HG03354 (cell line): Measurements from ENCODE around the gene GALNTL6.
A peak's percentile ranks its signal among the peaks of the same experiment; 100 is the strongest.

Experiments used
- ATAC-seq: cut with Tn5 transposase; IDR thresholded peaks from one replicate; pipeline ENCODE4 v1.9.1; 2021; ENCODE audit warnings: mild to moderate bottlenecking; ENCODE audit not compliant: unreplicated experiment, poor library complexity, severe bottlenecking

GALNTL6 gene

DNA sequence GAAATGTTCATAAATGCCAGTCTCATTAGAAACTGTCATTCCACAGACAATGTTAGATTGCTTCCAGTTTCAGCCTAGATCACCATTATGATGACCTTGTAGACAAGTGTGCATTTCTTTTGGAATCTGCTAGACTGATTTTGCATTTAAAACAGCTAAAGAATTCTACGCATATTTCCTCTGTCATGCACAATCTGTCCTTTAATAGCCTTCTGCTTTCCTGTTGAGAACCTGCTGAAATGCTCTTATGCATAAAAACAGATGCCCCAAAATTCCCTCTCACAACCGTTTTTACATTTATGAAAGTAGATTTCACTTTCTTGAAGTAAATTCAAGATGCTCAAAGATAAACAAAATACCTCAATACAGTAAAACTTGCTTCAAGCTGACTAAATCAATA is 673.3 kb downstream of the GALNTL6 start:
- no peak for ATAC-seq

DNA sequence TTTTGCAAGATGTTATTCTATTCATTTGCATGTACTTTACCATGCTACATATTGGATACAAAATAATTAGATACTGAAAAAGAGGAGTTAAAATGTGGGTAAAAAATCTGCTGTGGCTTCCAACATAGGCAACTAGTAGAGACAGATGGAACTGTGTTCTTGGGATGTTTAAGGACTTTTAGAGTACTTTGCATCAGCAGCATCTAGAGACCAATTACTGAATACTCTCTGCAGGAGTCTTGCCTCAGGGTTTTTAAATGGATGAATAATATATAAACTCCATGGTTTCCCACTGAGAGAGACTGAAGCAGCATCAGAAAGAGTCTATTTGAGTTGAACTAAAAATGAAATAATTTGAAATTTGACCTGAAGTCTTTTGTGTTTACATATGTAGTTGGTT is 676.7 kb downstream of the GALNTL6 start:
- ATAC-seq, result no peak

DNA sequence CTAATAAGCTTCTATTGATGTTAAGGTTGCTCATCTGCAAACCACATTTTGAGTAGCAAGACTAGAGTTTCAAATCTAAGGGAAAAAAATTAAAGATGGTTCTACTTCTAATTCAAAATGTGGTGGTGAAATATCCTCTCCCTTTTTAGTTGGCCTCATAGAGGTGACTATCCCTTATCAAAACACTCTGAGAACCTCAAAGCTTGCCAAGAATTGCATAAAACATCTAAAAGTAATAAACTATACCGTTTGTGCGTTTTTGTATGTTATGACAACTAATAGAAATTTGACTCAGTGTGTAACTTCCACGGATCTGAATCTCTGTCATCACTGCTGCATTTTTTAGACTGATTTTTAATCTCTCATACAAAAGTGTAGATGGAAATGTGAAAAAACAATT is 682.6 kb downstream of the GALNTL6 start:
- no peak for ATAC-seq

- no peak for ATAC-seq
Observed at GRCh38 chr4:172497321-172497720, 684.1 kb downstream of the GALNTL6 start.

GRCh38 chr4:172514011-172514410 is 700.8 kb downstream of the GALNTL6 start:
- no peak for ATAC-seq

GRCh38 chr4:172514801-172515200 is 701.6 kb downstream of the GALNTL6 start:
- ATAC-seq, result no peak

DNA sequence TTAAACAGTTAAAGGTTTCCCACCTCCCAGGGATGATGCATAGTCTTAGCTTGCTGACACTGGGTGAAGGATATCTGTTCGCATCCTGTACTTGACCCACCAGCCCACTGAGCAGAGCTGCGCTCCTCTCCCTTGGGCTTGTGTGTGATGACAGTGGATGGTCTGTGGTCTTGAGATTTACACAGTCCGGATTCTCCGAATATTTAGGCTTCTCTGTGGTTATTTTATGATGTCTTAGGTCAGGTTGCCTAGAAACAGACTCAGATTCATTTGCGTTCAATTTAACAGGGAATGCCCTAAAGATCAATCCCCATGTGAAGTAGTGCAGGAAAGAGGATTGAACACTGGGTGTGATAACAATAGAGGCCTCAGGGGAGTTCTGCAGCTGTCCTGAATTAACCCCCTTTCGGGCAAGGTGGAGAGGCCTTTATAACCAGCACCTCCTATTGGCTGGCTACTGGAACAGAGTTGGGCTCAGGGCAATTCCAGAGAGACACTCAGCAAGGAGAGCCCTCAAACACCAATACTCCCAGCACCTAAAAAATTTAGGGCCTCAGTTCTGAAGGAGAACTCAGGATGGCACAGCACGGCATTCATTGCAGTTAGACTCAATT is 702.2 kb downstream of the GALNTL6 start:
- ATAC-seq, result no peak

DNA sequence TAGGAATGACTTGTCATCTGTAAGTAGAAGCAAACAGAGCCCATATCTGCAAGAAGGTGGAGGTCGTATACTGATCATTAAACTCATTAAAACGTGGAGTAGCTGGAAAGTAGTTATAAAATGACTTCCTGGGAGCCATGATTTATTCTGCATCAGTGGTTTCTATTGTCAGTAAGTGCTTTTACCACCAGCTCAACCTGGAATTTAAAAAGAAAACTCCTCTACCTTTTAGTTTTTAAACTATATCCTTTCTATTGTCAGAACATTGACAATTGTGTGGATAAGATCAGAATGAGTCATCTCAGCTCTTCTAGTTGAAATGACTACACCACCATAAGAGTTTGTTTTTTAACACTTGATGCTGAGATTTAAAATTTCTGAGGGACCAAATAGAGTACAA is 704.2 kb downstream of the GALNTL6 start:
- ATAC-seq, result no peak

DNA sequence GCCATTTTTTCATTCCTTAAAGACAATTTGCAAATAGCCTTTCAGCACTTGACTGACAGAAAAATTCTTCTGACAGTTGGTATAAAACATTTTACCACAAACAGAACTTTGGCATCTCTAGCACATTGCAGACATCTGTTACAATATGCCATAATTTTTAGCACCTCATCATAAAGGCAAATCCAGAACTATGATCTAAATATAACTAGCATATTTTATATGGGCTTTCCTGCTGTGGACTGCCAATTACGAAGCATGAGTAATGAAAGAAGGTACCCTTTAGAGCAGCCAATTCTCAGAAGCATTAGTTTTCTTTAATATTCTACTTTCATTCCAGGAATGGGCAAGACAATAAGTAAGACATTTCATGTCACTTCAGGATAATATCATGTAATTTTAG is 708.0 kb downstream of the GALNTL6 start:
- ATAC-seq, result no peak

- no peak for ATAC-seq
Observed at GRCh38 chr4:172521680-172522079, 708.5 kb downstream of the GALNTL6 start.

DNA sequence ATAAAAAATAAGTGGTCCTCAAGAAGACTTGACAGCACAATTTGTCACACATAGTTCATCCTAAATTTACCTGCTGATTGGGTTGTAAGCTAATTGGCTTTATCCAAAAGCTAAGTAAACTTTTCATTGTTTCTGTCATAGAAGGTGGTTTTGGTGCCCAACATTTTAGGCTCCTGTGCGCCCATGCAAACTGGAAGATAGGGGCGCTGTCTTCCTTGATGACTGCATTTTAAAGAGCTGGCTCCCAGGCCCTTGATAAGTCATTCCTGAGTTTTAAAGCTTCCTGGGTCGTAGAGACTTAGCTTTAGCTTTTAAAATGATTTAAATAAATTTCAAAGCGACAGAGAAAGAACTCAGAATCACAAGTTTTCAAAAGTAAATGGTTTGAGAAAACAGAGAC is 730.0 kb downstream of the GALNTL6 start:
- ATAC-seq, result no peak

- ATAC-seq, result peak; percentile 86
Observed at GRCh38 chr4:172546782-172547181, 733.6 kb downstream of the GALNTL6 start.

GRCh38 chr4:172547724-172548123 is 734.5 kb downstream of the GALNTL6 start:
- ATAC-seq, result no peak

DNA sequence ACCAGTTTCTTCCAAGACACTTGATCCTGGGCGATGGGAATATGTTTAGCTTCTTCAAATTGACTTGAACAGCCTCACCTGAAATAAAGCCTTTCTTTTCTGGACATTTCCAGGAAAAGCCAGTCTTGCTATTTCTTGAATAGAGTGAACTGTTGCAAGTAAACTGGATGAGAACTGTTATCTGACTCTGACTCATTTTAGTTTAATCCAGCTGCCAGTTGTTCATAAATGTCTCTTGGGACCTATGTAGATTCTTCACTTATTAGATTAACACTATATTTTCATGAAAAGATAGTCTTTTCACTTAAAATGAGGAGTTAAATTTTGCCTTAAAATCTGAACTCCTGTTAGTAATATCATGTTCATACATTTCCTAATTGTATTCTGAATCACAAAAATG is 740.0 kb downstream of the GALNTL6 start:
- no peak for ATAC-seq

- no peak for ATAC-seq
Observed at GRCh38 chr4:172554588-172554987, 741.4 kb downstream of the GALNTL6 start.

DNA sequence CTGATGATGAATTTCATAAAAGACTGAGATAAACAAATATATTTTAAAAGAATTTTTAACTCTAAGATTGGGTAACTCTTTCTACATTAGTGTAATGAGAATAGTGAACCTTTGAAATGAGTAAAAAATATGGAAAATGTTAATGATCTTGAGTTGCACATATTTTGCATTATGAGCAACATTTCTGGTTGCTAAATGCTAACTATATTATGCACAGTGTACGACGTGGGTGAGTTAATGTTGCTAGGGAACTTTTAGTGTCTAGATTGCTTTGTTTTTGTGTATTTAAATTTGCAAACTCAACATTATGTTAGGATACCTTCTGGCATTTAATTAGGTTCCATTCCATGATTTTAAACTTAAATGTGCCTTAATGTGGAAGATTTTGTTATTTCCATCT is 742.5 kb downstream of the GALNTL6 start:
- no peak for ATAC-seq

GRCh38 chr4:172573899-172574298 is 760.7 kb downstream of the GALNTL6 start:
- no peak for ATAC-seq

DNA sequence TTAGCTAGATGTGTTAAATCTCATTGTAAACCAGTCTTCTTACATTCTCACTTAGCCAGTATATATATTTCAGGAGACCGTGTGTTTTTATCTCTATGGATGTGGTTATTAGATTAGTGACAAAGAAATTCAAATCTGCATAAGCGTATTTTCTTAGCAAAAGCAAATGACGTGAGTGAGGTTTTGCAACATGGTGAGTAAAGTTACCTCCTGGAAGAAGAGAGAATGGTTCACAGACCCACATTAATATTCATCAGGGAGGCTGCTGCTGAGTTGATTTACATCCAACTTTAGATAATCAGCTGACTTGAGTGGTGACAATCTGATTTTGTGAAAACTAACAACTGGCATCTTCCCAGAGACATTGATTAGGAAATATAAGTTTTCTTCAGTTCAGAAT is 765.5 kb downstream of the GALNTL6 start:
- ATAC-seq, result no peak

GRCh38 chr4:172584816-172585215 is 771.6 kb downstream of the GALNTL6 start:
- no peak for ATAC-seq

GRCh38 chr4:172596206-172596605 is 783.0 kb downstream of the GALNTL6 start:
- ATAC-seq, result no peak

GRCh38 chr4:172599554-172599953 is 786.4 kb downstream of the GALNTL6 start:
- ATAC-seq, result no peak

DNA sequence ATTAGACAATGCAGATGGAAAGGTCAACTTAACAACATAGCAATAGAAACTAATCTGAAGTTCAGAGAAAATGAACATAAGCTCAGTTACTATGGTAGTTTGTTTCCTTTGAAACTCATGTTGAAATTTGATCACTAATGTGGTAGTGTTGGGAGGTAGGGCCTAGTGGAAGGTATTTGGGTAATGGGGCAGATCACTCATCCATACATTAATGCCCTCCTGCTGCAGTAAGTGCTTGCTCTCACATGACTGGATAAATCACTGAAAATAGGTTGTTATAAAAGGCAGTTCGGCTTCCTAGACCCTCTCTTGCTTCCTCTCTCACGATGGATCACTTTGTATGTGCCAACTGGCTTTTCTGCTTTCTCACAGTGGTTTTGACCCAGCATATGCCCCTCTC is 788.0 kb downstream of the GALNTL6 start:
- ATAC-seq, result no peak
